NAMALWA (cell line): ENCODE results near the gene CYP46A1.
A peak's percentile ranks its signal among the peaks of the same experiment; 100 is the strongest.

ENCODE experiments used
- DNase-seq: peaks from one replicate; pipeline ENCODE4 v3.0.0-alpha.2; 2015; ENCODE audit warnings: low spot score

The CYP46A1 gene

DNA sequence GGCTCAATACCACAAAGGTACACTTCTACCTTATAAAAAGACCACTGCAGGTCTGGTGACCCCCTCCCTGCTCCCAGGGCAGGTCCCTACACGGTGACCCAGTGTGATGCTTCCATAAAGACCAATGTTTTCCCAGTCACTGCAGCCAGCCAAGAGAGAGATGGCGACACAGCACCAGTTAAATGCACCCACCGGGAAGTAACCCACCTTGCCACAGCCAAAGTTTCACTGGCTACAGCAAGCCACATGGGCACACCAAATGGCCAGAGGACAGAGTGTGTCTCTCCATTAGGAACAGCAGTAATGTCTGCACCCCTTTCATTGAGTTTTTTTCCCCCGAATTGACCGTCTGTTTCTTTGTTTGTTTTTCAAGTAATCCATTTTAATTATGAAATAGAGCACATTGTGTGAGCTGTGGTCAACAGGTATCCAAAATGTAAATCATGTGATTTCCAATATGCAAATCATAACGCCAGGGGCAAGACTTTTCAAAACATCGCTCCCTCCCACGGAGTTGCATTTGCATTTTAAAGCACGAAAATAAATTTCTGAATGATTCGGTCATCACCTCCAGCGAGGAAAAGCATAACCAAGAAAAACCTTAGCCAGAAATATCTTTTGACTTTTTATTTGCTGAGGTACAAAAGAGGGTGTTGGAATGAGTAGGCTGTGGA is 60.2 kb downstream of the CYP46A1 start:
- no peak for DNase-seq

DNA sequence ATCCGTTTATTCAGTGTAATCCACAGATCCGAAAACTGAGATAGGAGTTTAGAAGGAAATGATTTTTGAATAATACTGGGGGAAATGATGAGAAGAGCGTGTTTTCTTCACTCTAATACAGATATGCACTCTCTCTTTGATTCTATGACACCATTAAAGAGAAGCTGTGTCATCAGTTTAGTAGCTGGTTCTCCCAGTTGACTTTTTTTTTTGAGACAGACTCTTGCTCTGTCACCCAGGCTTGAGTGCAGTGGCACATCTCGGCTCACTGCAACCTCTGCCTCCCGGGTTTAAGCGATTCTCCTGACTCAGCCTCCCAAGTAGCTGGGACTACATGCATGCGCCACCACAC is 60.8 kb downstream of the CYP46A1 start:
- DNase-seq, result no peak

DNA sequence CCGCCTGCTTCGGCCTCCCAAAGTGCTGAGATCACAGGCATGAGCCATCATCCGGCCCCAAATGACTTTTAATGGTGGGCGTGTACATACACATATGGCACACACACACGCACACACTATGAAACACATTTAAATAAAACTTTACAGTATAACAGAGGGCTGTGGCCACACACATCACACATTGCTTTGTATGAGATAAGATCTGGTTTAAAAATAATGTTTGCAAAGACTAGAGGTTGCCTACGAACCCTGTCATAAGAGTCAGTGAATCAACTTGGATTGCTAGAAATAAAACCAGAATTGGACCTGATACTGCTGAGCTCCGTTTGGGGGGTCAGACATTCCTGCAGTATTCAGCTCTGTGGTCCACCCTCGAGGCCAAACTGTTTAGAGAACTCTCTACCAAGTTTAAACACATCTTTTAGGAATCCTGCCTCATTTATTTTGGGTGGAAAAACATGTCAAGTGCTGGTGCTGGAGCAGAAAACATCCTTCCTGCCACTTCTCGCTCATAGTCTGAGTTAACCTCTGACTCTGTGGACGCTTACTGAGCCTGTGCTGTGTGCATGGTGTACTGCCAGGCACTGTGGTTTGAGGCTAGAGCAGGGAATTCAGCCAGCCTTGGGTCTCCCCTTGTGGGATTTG is 61.3 kb downstream of the CYP46A1 start:
- no peak for DNase-seq

DNA sequence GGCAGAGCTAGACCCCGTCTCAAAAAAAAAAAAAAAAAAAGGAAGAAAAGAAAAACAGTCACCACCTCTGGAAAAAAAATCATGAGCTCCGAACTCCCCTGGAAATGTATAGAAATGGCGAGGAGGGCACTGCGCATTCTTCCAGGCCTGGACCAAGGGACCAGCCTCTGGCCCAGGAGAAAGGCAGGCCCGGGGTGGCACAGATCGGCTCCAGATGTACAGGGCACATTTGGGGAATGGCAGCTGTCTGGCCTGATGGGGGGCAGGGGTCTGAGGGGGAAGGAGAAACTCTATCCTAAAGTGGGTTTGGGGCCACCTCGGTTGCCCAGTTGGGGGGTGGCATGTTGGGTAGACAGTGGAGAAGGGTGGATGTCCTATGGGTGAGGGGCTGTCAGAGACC is 63.1 kb downstream of the CYP46A1 start:
- no peak for DNase-seq

DNA sequence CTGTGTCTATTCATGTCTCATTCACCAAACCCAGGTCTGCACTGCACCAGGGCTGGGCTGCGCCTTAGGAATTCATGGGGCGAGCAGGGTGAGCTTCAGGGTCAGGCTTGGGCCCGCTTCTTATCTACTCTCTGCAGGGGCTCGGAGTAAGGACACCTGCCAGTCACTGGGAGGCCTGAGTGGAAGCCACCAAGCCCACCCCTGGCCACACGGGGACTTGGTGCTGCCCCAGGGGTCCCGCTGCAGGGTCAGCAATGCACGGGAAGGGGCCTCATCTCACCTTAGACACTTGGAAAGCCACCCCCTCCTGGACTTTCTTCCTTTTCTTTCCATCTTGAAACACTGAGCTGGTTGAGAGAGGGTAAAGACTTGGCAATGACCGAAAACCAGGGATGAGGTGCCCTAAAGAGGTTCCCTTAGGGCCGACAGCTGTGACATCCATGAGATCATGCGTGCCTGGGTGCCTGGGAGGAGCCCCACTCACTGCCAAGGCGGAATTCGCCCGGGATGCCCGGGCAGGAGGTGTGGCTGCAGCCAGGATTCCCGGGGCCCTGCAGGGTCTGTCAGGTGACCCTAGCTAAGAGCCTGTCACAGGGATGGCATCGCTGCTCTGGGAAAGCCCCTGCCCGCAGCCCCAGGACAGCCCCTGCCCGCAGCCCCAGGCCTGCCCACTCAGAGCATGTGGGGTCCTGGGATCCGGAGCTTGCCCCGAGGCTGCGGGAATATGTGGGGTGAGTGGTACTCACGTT is 63.7 kb downstream of the CYP46A1 start:
- no peak for DNase-seq

DNA sequence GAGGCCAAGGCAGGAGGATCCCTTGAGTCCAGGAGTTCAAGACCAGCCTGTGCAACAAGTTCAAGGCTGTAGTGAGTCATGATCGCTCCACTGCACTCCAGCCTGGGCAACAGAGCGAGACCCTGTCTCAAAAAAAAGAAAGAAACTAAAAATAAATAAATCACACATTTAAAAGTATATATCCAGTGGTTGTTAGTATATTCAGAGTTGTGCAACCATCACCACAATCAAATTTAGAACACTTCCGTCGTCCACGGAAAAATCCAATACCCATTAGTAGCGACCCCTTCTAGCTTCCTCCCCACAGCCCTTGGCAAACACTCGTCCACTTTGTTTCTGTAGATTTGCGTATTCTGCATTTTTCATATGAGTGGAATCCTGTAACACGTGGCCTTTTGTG is 64.4 kb downstream of the CYP46A1 start:
- no peak for DNase-seq

DNA sequence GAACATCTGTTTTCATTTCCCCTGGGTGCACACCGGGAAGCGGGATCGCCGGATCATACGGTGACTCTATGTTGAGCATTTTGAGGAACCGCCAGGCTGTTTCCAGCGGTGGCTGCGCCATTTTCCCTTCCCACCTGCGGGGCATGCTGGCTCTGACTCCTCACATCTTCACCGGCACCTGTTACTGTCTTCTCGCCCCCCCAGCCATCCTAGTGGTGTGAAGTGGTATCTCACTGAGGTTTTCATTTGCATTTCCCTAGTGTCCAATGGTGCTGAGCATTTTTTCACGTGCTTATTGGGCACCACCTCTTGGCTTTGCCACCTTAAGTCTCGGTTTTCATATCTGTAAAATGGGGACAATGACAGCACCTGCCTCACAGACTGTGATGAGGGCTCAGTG is 65.0 kb downstream of the CYP46A1 start:
- DNase-seq, result peak; percentile 64

DNA sequence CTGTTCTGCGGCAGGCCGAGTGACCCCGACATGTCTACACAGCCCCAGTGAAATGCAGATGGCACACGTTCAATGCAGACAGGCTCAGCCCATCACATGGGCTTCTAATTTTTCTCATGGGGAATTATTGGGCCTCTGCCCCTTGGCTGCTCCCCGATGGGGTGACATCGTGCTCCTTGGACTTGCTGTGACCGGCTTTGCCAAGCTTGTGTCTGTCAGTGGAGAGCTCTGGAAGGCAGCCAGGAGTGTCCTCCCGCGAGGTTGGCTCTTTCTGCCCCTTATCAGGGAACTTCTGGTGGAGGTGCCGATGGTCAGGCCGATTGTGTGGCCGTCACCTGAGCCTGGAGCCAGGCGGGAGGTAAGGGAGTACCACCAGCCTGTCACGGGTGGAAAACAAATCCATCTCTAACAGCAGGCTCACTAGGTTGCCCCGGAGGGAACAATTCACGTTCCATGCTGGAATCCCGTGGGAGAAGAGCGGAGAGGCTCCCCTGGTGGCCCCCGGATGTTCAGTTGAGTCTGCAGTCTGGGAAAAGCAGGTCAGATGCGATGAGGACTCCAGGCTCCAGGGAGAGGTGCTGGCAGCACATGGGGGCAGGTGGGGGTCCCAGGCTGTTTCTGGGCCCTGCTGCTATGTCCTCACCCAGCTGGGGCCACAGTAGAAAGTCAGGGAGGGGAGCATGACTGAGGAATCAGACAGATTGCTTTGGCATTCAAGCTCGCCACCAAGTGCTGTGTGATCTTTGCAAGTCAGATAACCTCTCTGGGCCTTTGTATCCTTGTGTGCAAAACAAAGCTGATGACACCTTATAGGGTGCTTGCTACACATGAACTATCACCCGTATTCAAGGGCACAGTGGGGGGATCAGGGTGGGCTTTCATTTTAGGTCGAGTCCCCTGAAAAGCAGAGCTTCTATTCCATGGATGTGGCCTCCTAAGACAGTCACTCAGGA is 65.9 kb downstream of the CYP46A1 start:
- no peak for DNase-seq

DNA sequence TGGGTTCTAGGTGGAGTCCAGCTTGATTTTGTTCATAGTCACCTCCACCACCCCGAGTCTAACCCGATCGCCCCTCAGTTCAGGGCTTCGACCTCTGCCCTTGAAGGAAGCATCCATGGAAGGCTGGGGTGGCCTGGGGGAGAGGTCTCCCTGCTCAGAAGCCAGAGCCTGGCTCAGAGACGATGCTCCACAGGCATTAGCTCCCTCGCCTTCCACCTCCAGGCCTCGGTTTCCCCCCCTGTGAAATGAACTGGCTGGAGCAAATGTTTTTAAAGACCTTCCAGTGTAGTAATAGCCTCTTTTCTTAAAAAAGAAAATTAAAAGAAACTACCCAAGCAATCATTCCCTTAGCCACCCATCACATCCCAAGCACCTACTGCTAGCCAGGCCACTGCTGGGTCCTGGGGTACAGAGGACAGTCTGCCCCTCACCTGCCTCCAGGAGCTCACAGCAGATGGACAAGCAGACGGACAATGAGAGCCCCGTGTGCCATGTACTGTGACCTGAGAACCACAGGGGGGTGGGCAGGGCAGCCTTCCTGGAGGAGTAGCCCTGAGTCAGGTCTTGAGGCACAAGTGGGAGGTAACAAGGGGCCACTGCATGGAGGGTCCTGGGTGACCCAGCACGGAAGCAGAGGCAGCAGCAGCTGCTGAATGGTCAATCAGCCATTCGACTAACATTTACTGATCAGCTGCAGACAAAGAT is 66.8 kb downstream of the CYP46A1 start:
- DNase-seq, result no peak

DNA sequence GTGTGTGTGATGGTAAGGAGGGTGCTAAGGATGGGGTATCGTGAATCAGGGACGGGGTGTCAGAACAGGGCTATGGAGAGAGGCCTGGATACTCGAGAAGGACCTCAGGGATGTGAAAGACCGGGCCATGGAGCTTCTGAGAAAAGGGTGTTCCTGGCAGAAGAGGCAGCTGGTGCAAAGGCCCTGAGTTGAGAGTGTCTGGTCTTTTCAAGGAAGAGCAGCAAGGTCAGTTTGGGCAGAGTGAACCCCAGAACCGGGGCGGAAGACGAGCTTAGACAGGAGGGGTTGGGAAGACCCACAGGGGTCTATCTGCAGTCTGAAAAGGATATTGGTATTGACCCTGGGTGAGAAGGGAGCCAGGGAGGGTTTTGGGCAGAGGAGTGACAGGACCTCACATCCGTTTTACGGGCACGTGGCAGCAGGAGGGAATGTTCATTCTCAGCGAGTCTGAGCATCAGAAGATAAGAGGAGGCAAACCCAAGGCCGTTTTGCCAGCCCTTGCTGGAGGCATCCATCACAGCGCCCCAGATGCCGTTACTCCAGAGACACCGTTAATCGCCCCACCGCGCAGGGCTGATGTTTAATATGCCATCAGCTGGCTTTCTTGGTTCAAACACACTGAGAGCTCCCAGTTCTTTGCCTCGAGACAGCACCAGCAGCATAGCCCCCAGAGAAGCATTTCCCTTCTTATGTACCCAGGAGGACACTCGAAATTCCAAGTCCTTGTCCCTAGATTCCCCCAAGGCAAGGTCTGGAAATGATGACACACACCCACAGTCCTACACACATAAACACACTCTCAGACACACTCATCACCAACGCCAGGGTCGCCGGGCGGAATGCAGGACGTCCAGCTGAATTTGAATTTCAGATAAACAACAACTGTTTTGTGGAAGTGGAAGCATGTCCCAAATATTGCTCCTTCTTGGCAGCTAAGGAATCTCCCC is 67.7 kb downstream of the CYP46A1 start:
- no peak for DNase-seq

DNA sequence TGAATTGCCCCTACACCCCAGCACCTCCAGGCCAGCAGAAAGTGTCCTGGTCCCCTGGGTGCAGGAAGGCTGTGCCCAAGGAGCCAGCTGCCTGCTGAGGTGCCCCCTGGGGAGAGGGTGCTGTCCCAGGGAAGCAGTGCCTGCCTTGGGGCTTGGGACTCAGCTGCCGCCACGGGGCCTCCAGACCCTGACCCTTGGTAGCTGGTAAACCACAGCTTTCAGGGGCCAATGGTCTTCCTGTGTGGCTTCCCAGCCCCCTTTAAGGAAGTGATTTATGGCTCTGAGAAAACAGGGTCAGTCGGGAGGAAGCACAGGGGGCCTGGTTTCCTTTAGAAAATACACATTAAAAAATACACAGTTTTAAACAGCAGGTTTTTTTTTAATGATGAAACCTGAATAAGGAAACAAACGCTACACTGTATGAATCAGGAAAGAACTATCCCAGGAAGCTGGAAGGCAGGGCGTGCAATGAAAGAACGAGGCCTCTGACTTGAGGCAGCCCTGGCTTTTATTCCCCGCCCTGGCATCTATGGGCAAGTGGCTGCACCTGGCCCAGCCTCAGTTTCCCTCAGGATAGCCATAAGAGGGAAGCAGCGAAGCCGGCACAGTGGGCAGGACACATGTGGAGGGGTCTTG is 68.5 kb downstream of the CYP46A1 start:
- DNase-seq, result no peak

DNA sequence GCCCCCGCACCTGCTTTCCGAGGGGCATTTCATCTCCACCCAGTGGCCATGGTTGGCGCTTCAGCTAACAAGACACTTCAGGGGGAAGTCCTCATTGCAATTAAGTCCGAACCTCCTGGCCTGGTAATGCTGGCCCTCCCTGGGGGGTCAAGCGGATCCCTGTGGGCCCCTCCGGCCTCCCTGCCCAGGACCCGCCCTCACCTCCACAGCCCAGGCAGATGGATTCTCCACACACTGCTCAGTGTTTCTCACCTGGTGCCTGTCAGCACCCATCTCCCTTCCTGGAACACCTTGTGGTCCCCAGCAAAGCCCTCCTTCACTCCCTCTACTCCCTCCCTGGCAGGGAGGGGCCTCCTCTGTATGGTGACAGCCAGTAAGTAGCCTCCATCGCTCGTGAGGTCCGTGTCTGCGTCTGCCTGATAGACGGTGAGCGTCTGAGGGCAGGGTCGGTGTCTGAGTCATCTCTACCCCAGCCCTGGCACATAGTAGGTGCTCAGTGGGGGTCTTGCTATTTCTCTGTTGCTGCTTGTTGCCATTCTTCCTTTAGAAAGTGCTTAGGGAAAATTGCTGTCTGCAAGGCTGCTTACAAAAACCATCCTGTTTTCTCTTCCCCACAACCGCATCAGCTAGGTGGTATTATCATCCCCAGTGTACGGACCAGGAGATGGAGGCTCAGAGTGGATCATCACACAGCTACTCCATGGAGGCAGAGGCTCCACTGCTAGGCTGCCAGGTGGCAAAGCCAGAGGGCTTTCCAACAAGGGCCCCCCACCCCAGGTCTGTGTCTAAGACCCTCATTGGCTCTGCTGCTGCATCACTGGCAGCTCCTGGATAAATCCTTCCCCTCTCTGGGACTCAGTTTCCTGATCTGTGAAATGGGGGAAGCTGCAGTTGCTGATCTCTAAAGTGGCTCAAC is 69.4 kb downstream of the CYP46A1 start:
- no peak for DNase-seq

DNA sequence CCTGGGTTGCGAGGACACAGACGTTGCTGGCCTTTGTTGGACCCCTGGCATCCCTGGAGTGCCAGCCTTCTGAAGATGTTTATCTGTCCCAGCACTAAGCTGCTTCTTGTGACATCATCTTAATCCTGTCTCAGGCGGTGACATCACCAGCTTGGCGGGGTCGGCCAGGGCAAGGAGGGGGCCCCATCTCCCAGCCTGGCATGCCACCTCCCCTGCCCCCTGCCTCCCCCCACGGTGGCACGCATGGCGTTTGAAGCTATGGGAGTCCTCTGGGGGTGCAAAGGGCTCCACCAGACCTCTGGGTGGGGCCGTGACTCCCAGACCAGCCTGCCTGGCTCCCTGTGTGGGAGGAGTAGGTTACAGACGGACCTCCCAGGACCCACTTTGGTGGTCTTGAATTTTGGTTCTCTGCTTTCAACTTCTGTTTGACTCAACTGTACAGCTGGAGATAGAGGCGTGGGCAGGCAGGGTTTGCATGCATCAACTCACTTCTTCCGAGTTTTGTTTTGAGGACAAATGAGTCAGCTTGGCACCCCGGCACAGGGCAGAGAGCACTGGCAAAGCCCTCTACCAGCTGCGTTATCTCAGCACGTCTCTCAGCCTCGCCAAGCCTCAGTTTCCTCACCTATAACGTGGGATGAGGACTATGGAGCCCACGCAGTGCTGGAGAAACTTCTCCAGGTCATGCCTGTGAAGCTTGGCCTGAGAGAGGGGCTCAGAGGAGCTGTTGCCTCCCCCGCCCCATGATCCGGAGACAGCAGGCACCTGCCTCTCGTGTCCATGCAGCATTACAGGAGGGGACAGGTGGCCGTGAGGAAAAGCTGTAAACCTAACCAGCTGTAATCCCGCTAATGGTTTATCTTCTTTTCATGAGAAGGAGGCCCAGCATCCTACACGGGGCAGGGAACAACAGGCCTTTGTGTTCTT is 70.3 kb downstream of the CYP46A1 start:
- no peak for DNase-seq

DNA sequence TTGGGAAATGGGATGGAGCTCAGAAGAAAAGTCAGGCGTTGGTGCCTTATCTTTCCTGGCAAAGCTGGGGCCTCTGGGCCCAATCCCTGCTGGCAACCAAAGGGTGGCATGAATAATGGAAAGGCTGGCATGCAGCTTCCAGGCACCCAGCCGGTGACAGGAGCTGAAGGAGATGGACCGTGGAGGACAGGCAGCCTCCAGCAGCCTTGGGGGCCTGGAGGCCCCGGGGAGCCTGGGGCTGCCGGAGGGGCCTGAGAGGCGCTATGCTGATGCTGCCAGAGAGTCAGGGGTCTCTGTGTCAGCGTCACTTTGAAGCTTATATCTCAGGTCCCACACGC is 70.9 kb downstream of the CYP46A1 start:
- no peak for DNase-seq

DNA sequence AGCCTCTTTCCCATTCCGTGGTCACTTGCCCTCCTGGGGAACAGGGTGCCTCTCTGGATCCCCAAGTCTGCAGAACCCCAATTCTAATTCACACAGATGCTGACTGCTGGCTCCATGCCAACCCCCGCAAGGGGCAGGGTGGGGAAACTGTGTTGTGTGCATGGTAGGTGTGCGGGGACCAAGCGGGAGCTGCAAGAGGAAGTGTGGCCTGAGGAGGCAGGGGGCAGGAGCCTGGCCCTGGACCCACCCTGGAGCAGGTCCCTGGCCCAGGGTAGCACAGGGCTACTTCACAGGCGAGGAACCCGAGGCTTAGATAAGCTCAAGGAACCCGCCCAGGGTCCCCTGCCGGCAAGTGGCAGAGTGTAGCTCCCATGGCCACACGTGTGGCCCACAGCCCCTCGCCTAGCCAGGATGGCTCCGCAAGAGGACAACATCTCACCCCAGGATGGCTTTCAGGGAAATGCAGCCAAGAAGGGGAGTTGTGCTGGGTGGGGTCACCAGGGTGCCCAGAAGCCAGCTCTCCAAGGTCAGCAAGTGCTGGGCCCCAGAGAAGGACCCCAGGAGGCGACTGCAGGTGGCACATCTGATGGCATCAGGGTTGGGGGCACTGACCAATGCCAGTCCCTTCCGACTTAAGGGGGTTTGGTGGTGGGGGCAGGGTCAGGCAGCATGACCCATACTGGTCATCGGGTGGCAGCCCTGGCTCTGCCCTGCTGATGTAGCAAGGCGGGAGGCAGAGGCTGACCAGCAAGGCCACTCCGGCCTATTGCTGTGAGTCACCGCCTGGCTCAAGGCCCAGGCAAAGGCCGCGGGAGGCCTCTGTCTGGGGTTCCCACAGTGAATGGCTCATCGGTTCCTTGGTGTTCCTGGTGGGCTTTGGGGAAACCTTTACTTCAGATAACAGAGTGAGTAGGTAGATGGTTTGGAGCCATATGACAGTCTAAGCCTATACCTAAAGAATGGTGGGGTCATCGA is 71.8 kb downstream of the CYP46A1 start:
- no peak for DNase-seq

DNA sequence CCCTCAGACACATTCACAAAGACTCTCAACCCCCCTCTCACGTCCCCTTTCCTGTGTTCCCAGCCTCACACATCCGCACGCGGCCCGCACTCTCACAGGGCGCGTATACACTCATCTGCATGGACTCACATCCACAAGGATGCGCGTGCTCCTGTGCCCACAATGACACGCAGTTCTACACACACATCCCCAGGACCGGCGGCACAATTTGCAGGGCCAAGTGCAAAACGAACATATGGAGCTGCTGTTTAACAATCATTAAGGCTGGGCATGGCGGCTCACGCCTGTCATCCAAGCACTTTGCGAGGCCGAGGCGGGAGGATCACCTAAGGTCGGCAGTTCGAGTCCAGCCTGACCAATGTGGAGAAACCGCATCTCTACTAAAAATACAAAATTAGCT is 72.7 kb downstream of the CYP46A1 start:
- DNase-seq, result no peak
